Astrocyte (in vitro differentiated cells and primary cell): ENCODE data around the gene CENPA. TPM values are rescaled to one million over a fixed set of nuclear protein-coding genes. Genes with fewer than 3 reads are reported as not detected.
"Not testable (repeated sequence)": the region's sequence is repeated elsewhere in the genome, so short reads cannot be mapped to it uniquely, and the experiment has no call there.

ENCODE experiments used
- DNase-seq: peaks from one replicate; pipeline ENCODE4 v3.0.0-alpha.2; 2010; ENCODE audit warnings: low read depth
- FAIRE-seq: peaks from 2 replicates; lab custom pipeline; 2011; peaks lifted over from hg19 to GRCh38; lab: Jason Lieb, UNC
- H2AFZ ChIP-seq: 2 replicates; pipeline ENCODE4 v1.6.0; 2012; ENCODE audit warnings: low read depth, low read length, inconsistent platforms
- H3K27ac ChIP-seq: 2 replicates; pipeline ENCODE4 v1.5.1; 2011; ENCODE audit warnings: low read depth, low read length, inconsistent platforms
- H3K27me3 ChIP-seq: 2 replicates; pipeline ENCODE4 v1.6.0; 2011; ENCODE audit warnings: low read length, inconsistent platforms; ENCODE audit not compliant: insufficient read depth
- H3K36me3 ChIP-seq: 2 replicates; pipeline ENCODE4 v1.5.1; 2011; ENCODE audit warnings: low read length, inconsistent platforms; ENCODE audit not compliant: insufficient read depth
- H3K4me1 ChIP-seq: 2 replicates; pipeline ENCODE4 v1.5.1; 2011; ENCODE audit warnings: low read length, inconsistent platforms; ENCODE audit not compliant: insufficient read depth
- H3K4me2 ChIP-seq: 2 replicates; pipeline ENCODE4 v1.6.0; 2012; ENCODE audit warnings: low read length, inconsistent platforms
- H3K4me3 ChIP-seq: 2 replicates; pipeline ENCODE4 v1.5.1; 2011; ENCODE audit warnings: low read depth, mild to moderate bottlenecking, low read length, inconsistent platforms; ENCODE audit not compliant: insufficient read depth
- H3K79me2 ChIP-seq: 2 replicates; pipeline ENCODE4 v1.6.0; 2012; ENCODE audit warnings: mild to moderate bottlenecking, low read length, inconsistent platforms; ENCODE audit not compliant: insufficient read depth
- H3K9ac ChIP-seq: 2 replicates; pipeline ENCODE4 v1.6.0; 2012; ENCODE audit warnings: mild to moderate bottlenecking, low read length, inconsistent platforms
- H3K9me3 ChIP-seq: 2 replicates; pipeline ENCODE4 v1.5.1; 2012; ENCODE audit warnings: low read depth, mild to moderate bottlenecking, low read length, inconsistent platforms; ENCODE audit not compliant: insufficient read depth
- H4K20me1 ChIP-seq: 2 replicates; pipeline ENCODE4 v1.6.0; 2012; ENCODE audit warnings: low read length, inconsistent platforms; ENCODE audit not compliant: insufficient read depth
- H3K27ac Mint-ChIP-seq: one replicate; pipeline ENCODE4 v1.8.0; 2021; ENCODE audit warnings: mild to moderate bottlenecking, mixed read lengths; ENCODE audit not compliant: unreplicated experiment
- H3K27me3 Mint-ChIP-seq: one replicate; pipeline ENCODE4 v1.8.0; 2021; ENCODE audit warnings: low read depth, mixed read lengths; ENCODE audit not compliant: unreplicated experiment
- H3K36me3 Mint-ChIP-seq: one replicate; pipeline ENCODE4 v1.8.0; 2021; ENCODE audit warnings: low read depth, mixed read lengths; ENCODE audit not compliant: unreplicated experiment
- H3K4me1 Mint-ChIP-seq: one replicate; pipeline ENCODE4 v1.8.0; 2021; ENCODE audit warnings: low read depth, mixed read lengths; ENCODE audit not compliant: unreplicated experiment
- H3K4me3 Mint-ChIP-seq: one replicate; pipeline ENCODE4 v1.8.0; 2021; ENCODE audit warnings: mild to moderate bottlenecking, moderate library complexity, mixed read lengths; ENCODE audit not compliant: unreplicated experiment
- H3K9me3 Mint-ChIP-seq: one replicate; pipeline ENCODE4 v1.8.0; 2021; ENCODE audit warnings: mild to moderate bottlenecking, mixed read lengths; ENCODE audit not compliant: unreplicated experiment
- EZH2 ChIP-seq: IDR thresholded peaks from 2 replicates; pipeline ENCODE4 v1.6.1; 2012; ENCODE audit warnings: mild to moderate bottlenecking, low read length, inconsistent platforms; ENCODE audit not compliant: insufficient read depth
- total RNA-seq: library from RNA; stranded (reverse); gene quantifications from 2 replicates; pipeline ENCODE4 v1.2.1, GENCODE V29; 2021
- TF ChIP-seq, protein P1 (sequence below): IDR thresholded peaks from 2 replicates; pipeline ENCODE4 v1.5.1; 2011; ENCODE audit warnings: low read depth, mild to moderate bottlenecking, inconsistent platforms, low read length, moderate library complexity; ENCODE audit not compliant: insufficient read depth

CENPA gene
- total RNA-seq, 1 donor from 2014 or later, result 2.7 TPM

GRCh38 chr2:26745609-26746327 lies 40.1 kb upstream of the CENPA start:
- H2AFZ ChIP-seq, result no peak overlapping the region
- peak; percentile 39 for DNase-seq

DNA sequence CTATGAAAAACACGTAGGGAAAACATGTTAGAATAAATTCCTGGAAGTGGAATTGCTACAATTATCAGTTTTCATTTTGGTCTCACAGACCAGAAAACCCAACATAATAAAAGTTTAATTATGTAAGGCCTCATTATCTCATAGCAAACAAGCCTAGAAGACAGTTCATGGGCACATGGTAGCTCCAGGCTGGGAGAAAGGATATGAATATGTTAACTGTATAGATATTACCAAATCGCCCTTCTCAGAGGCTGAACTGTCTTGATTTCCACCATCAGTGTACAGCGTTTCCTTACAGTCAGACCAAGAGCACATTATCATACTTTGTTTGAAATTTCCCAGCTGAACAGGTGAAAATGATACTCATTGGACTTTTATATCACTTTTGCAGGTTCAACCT lies 38.9 kb upstream of the CENPA start:
- Histone ChIP-seq H3K27ac (no peak overlapping the region), H3K4me2 (no peak overlapping the region), H3K27me3 (no peaks in the 10 kb centered on the region), H3K4me3 (no peak overlapping the region), H3K79me2 (no peaks in the 10 kb centered on the region), H3K9ac (no peak overlapping the region), H3K36me3 (no peaks in the 10 kb centered on the region), H3K4me1 (no peaks in the 10 kb centered on the region), H3K9me3 (no peaks in the 10 kb centered on the region), H2AFZ (no peak overlapping the region), H4K20me1 (no peaks in the 10 kb centered on the region)
- no peak for TF ChIP-seq EZH2
- TF ChIP-seq, protein P1, sequence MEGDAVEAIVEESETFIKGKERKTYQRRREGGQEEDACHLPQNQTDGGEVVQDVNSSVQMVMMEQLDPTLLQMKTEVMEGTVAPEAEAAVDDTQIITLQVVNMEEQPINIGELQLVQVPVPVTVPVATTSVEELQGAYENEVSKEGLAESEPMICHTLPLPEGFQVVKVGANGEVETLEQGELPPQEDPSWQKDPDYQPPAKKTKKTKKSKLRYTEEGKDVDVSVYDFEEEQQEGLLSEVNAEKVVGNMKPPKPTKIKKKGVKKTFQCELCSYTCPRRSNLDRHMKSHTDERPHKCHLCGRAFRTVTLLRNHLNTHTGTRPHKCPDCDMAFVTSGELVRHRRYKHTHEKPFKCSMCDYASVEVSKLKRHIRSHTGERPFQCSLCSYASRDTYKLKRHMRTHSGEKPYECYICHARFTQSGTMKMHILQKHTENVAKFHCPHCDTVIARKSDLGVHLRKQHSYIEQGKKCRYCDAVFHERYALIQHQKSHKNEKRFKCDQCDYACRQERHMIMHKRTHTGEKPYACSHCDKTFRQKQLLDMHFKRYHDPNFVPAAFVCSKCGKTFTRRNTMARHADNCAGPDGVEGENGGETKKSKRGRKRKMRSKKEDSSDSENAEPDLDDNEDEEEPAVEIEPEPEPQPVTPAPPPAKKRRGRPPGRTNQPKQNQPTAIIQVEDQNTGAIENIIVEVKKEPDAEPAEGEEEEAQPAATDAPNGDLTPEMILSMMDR, result no peak
- Mint-ChIP-seq H3K4me3 (no peak overlapping the region), H3K27me3 (peaks cover 23% of the 10 kb centered on the region), H3K27ac (no peak overlapping the region), H3K4me1 (peaks cover 4% of the 10 kb centered on the region), H3K9me3 (peaks cover 4% of the 10 kb centered on the region), H3K36me3 (no peaks in the 10 kb centered on the region)
- FAIRE-seq (no peak), DNase-seq (no peak)

More at GRCh38 chr2:26745609-26746327, 40.1 kb upstream of the CENPA start:
- Mint-ChIP-seq H3K4me1 (peaks cover 6% of the 10 kb centered on the region), H3K36me3 (no peaks in the 10 kb centered on the region), H3K27ac (no peak overlapping the region), H3K27me3 (peaks cover 33% of the 10 kb centered on the region), H3K4me3 (no peak overlapping the region), H3K9me3 (no peaks in the 10 kb centered on the region)
- Histone ChIP-seq H3K27ac (no peak overlapping the region), H3K9me3 (no peaks in the 10 kb centered on the region), H3K36me3 (no peaks in the 10 kb centered on the region), H3K4me2 (no peak overlapping the region), H3K4me1 (no peaks in the 10 kb centered on the region), H3K27me3 (no peaks in the 10 kb centered on the region), H3K9ac (no peak overlapping the region), H4K20me1 (no peaks in the 10 kb centered on the region), H3K79me2 (no peaks in the 10 kb centered on the region), H3K4me3 (no peak overlapping the region)
- no peak for FAIRE-seq
- TF ChIP-seq, protein P1, result peak; percentile 91
- no peak for TF ChIP-seq EZH2

- FAIRE-seq, H3K4me2 ChIP-seq, H3K27ac ChIP-seq, H3K4me3 ChIP-seq, H3K9me3 Mint-ChIP-seq, H2AFZ ChIP-seq, H4K20me1 ChIP-seq, H3K27me3 Mint-ChIP-seq, H3K4me3 Mint-ChIP-seq, H3K36me3 Mint-ChIP-seq, H3K79me2 ChIP-seq, H3K9me3 ChIP-seq, H3K36me3 ChIP-seq, H3K9ac ChIP-seq, H3K4me1 ChIP-seq, H3K4me1 Mint-ChIP-seq, H3K27me3 ChIP-seq: not testable (repeated sequence)
- peak; percentile 10 for DNase-seq
- peak overlapping the region; percentile 91 for H3K27ac Mint-ChIP-seq
Measured at GRCh38 chr2:26749787-26750420, 36.0 kb upstream of the CENPA start.

DNA sequence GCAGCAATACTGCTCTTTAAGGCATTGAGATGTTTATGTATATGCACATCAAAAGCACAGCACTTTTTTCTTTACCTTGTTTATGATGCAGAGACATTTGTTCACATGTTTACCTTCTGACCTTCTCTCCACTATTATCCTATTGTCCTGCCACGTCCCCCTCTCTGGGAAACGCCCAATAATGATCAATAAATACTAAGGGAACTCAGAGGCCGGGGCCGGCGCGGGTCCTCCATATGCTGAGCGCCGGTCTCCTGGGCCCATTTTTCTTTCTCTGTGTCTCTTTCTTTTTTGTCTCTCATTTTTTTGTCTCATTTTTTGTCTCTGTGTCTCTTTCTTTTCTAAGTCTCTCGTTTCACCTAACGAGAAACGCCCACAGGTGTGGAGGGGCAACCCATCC lies 35.4 kb upstream of the CENPA start:
- not testable (repeated sequence) for H3K4me1 Mint-ChIP-seq, H3K4me3 ChIP-seq, H3K9me3 Mint-ChIP-seq, H3K4me2 ChIP-seq, H3K36me3 ChIP-seq, H3K9me3 ChIP-seq, H3K79me2 ChIP-seq, FAIRE-seq, DNase-seq, H3K4me1 ChIP-seq, H3K27ac ChIP-seq, H3K36me3 Mint-ChIP-seq, H3K4me3 Mint-ChIP-seq, H3K27me3 Mint-ChIP-seq, H2AFZ ChIP-seq, H3K27me3 ChIP-seq, H4K20me1 ChIP-seq, H3K9ac ChIP-seq
- peak overlapping the region; percentile 91 for H3K27ac Mint-ChIP-seq
